Transverse colon (tissue), 3 donors: Measurements from ENCODE around the gene INPP4B.

ENCODE experiments used
- EP300 ChIP-seq: sonication (generic); formaldehyde crosslinking; IDR thresholded peaks from one replicate; pipeline ENCODE4 v1.6.1; 2017; ENCODE audit warnings: antibody characterized with exemption, low read depth
- TF ChIP-seq, protein P1 (sequence below), 5 experiments: fragments of 200-600 bp in 3 of 5; fragments of 450-650 bp in 2 of 5; sonication (generic) in 3 of 5; IDR thresholded peaks; 1 replicate in 2 of 5; 2 replicates in 3 of 5; pipeline ENCODE4 v1.5.1; 2016 to 2017; ENCODE audit warnings: antibody characterized with exemption in 5 of 5, inconsistent platforms in 3 of 5, mild to moderate bottlenecking in 2 of 5, moderate library complexity in 1 of 5

DNA sequence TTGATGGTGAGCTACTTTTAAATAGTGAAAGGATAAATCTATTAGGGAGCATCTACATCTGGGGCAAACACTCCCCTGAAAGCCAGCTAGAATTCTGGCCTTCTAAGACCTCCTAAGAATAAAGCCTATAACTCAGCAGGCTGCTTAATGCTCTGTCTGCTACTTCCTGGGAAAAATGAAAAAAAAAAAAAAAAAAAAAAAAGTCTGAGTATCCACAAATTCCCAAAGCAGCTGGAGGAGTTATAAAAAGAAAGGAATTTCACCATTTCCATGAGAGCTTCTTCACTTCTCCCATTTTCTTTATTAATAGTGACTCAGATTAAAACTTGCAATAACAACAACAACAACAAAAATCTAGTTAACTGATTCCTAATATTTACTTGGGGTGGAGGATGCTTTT, 511.2 kb downstream of the INPP4B start:
- TF ChIP-seq, protein P1, sequence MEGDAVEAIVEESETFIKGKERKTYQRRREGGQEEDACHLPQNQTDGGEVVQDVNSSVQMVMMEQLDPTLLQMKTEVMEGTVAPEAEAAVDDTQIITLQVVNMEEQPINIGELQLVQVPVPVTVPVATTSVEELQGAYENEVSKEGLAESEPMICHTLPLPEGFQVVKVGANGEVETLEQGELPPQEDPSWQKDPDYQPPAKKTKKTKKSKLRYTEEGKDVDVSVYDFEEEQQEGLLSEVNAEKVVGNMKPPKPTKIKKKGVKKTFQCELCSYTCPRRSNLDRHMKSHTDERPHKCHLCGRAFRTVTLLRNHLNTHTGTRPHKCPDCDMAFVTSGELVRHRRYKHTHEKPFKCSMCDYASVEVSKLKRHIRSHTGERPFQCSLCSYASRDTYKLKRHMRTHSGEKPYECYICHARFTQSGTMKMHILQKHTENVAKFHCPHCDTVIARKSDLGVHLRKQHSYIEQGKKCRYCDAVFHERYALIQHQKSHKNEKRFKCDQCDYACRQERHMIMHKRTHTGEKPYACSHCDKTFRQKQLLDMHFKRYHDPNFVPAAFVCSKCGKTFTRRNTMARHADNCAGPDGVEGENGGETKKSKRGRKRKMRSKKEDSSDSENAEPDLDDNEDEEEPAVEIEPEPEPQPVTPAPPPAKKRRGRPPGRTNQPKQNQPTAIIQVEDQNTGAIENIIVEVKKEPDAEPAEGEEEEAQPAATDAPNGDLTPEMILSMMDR (IDR thresholded peaks at IDR 0.05) = no peak
- TF ChIP-seq EP300 = no peak
